Esophagus squamous epithelium (tissue), 5 donors: ENCODE results near the gene AMN. TPM values are rescaled to one million over a fixed set of nuclear protein-coding genes. Genes with fewer than 3 reads are reported as not detected.

Experiments used
- DNase-seq: peaks from one replicate; lab custom pipeline; 2025; lab: John Stamatoyannopoulos, UW
- H3K27ac ChIP-seq, 4 donors: fragments of 200-600 bp; sonication (generic); one replicate each; pipeline ENCODE4 v1.5.1; 2016 to 2019; ENCODE audit warnings: mild to moderate bottlenecking in 1 of 4
- H3K27me3 ChIP-seq, 4 donors: fragments of 200-600 bp; sonication (generic); 1 replicate in 3 of 4; 2 replicates in 1 of 4; pipeline versions ENCODE4 v1.5.1 to v1.6.0; 2017 to 2021; ENCODE audit warnings: antibody characterized with exemption in 1 of 4
- H3K36me3 ChIP-seq, 3 donors: fragments of 200-600 bp; sonication (generic); one replicate each; pipeline ENCODE4 v1.5.1; 2016 to 2019
- H3K4me1 ChIP-seq, 3 donors: fragments of 200-600 bp; sonication (generic); one replicate each; pipeline ENCODE4 v1.5.1; 2017 to 2019
- H3K4me3 ChIP-seq, 4 donors: fragments of 200-600 bp; sonication (generic); 1 replicate in 3 of 4; 2 replicates in 1 of 4; pipeline ENCODE4 v1.5.1; 2016 to 2019; ENCODE audit warnings: mild to moderate bottlenecking in 2 of 4, moderate library complexity in 1 of 4
- H3K9me3 ChIP-seq, 3 donors: fragments of 200-600 bp; sonication (generic); one replicate each; pipeline ENCODE4 v1.5.1; 2016 to 2019
- CTCF ChIP-seq, 6 experiments: fragments of 450-650 bp in 4 of 6; fragments of 200-600 bp in 2 of 6; sonication (generic) in 2 of 6; IDR thresholded peaks; one replicate each; pipeline ENCODE4 v1.5.1; 2016 to 2019; ENCODE audit warnings: antibody characterized with exemption in 6 of 6, mild to moderate bottlenecking in 4 of 6, moderate library complexity in 4 of 6
- POLR2A ChIP-seq, 4 donors: fragments of 450-650 bp; IDR thresholded peaks; one replicate each; pipeline ENCODE4 v1.6.1; 2017; ENCODE audit warnings: antibody characterized with exemption in 4 of 4, mild to moderate bottlenecking in 4 of 4, moderate library complexity in 3 of 4
- WGBS, 2 donors: methylation state at CpG; one replicate each; pipeline ENCODE4 v1.1.5; 2018; 5-methylcytosine and 5-hydroxymethylcytosine counted together
- intact Hi-C: fragments of 100-400 bp; cut with DNase I; formaldehyde crosslinking; loops from one replicate; pipeline ENCODE4 v1.15.0; 2022
- total RNA-seq, 4 donors: library from RNA; depleted of rRNA; stranded (reverse); fragments of >200 nt; gene quantifications; one replicate each; pipeline ENCODE4 v1.1.0, GENCODE V29; 2016
- donor health status: DM: yes; HTN: yes; CAD: no.

AMN gene
- total RNA-seq, 4 donors from 2014 or later, result 7.6 to 24.0 (median 19.7) TPM

- intact Hi-C loops, result no loop called here
- no peak overlapping the region for H3K27ac ChIP-seq
- peaks cover 0 to 77% (median 11%) of the 10 kb centered on the region in 3 donors for H3K36me3 ChIP-seq
- H3K4me3 ChIP-seq, result no peak overlapping the region
- no peaks in the 10 kb centered on the region for H3K4me1 ChIP-seq
- WGBS, 2 donors, result 90 to 93% methylated on average over 7 to 30 of the region's 33 CpGs
- no peaks in the 10 kb centered on the region for H3K9me3 ChIP-seq
- DNase-seq, result no peak
- TF ChIP-seq CTCF (IDR thresholded peaks at IDR 0.05) (no peak), POLR2A (IDR thresholded peaks at IDR 0.05) (no peak)
- no peaks in the 10 kb centered on the region for H3K27me3 ChIP-seq
These were observed 15.1 kb upstream of the AMN start for GRCh38 chr14:102907303-102907844.

- no peak for DNase-seq
- intact Hi-C loops, result no loop called here
- Histone ChIP-seq H3K27ac (no peak overlapping the region), H3K27me3 (no peaks in the 10 kb centered on the region), H3K4me1 (no peaks in the 10 kb centered on the region), H3K9me3 (no peaks in the 10 kb centered on the region), H3K36me3 (peaks cover 0 to 72% (median 11%) of the 10 kb centered on the region in 3 donors), H3K4me3 (no peak overlapping the region)
- WGBS, 2 donors, result 57 to 96% methylated on average over 1 to 10 of the region's 23 CpGs
- TF ChIP-seq POLR2A (IDR thresholded peaks at IDR 0.05), result no peak
- no peak for TF ChIP-seq CTCF (IDR thresholded peaks at IDR 0.05)
These were observed 14.3 kb upstream of the AMN start for GRCh38 chr14:102907980-102908730.

GRCh38 chr14:102908766-102909455 is 13.6 kb upstream of the AMN start:
- no peak overlapping the region for H3K4me3 ChIP-seq
- no peaks in the 10 kb centered on the region for H3K4me1 ChIP-seq
- TF ChIP-seq POLR2A (IDR thresholded peaks at IDR 0.05) (no peak), CTCF (IDR thresholded peaks at IDR 0.05) (no peak)
- intact Hi-C loops, result no loop called here
- H3K36me3 ChIP-seq, result peaks cover 0 to 64% (median 6%) of the 10 kb centered on the region in 3 donors
- H3K27ac ChIP-seq, result no peak overlapping the region
- no peak for DNase-seq
- 90 to 96% methylated on average over 12 to 14 of the region's 29 CpGs for WGBS, 2 donors
- no peaks in the 10 kb centered on the region for H3K9me3 ChIP-seq
- no peaks in the 10 kb centered on the region for H3K27me3 ChIP-seq

GRCh38 chr14:102909462-102909861 is 13.0 kb upstream of the AMN start:
- peaks cover 0 to 59% (median 6%) of the 10 kb centered on the region in 3 donors for H3K36me3 ChIP-seq
- TF ChIP-seq POLR2A (IDR thresholded peaks at IDR 0.05) (no peak), CTCF (IDR thresholded peaks at IDR 0.05) (no peak)
- 86 to 96% methylated on average over 7 to 8 of the region's 10 CpGs for WGBS, 2 donors
- H3K27ac ChIP-seq, result no peak overlapping the region
- H3K27me3 ChIP-seq, result no peaks in the 10 kb centered on the region
- no peak overlapping the region for H3K4me3 ChIP-seq
- H3K4me1 ChIP-seq, result no peaks in the 10 kb centered on the region
- no peaks in the 10 kb centered on the region for H3K9me3 ChIP-seq
- intact Hi-C loops, result no loop called here
- no peak for DNase-seq

GRCh38 chr14:102909911-102910310 is 12.6 kb upstream of the AMN start:
- no peaks in the 10 kb centered on the region for H3K4me1 ChIP-seq
- WGBS, 2 donors, result 93% methylated on average over 3 to 4 of the region's 10 CpGs
- H3K4me3 ChIP-seq, result no peak overlapping the region
- intact Hi-C loops, result loop anchor here (5.0 kb wide), 1 partner anchor 138 kb away; no protein-coding TSS in a partner anchor
- DNase-seq, result no peak
- TF ChIP-seq POLR2A (IDR thresholded peaks at IDR 0.05) (no peak), CTCF (IDR thresholded peaks at IDR 0.05) (no peak)
- no peaks in the 10 kb centered on the region for H3K27me3 ChIP-seq
- no peaks in the 10 kb centered on the region for H3K9me3 ChIP-seq
- peaks cover 0 to 56% (median 6%) of the 10 kb centered on the region in 3 donors for H3K36me3 ChIP-seq
- no peak overlapping the region for H3K27ac ChIP-seq
